HG03064 (cell line): ENCODE measurements around the gene GPR156.
"Not testable (repeated sequence)": the region's sequence is repeated elsewhere in the genome, so short reads cannot be mapped to it uniquely, and the experiment has no call there.

Source experiments
- ATAC-seq: cut with Tn5 transposase; IDR thresholded peaks from one replicate; pipeline ENCODE4 v1.9.1; 2021; ENCODE audit warnings: low read depth; ENCODE audit not compliant: unreplicated experiment

Gene GPR156

DNA sequence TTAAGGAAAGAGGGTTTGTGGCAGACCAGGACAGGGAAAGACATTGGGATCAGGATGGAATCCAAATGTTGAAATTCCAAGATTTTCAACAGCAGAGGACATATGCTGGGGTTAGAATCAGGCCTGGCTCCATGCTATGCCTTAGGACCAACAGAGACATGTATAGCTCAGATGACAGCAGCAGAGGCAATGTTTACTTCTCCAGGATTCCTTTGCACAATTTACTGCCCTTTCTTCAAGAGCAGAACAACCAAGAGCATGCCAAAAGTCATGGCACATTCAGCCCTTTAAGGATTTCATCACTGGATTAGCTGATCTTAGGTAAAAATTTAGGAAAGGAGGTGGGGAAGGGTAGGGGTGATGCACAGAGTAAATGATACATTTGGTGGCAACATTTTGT lies 121.2 kb downstream of the GPR156 start:
- no peak for ATAC-seq

- ATAC-seq, result no peak
These were observed 122.0 kb downstream of the GPR156 start for GRCh38 chr3:120163026-120163425.

DNA sequence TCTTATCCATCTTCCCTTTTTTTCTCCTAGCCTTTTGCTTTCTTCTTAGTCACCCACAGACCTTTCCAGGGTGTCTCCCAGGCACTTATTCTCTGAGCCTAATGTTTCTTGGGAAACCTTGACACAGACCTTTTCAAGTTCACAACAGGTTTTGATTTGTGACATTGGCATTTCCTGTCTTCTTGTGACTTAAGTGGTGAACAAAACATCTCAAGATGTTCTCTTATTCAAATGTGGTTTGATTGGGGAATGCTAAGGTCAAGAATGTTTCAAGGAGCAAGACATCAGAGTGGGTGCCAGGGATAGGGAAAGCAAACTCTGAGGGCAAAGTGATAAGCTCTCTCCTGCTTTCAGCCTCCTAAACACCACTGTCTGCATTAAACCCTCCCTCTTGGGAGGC lies 122.6 kb downstream of the GPR156 start:
- no peak for ATAC-seq

DNA sequence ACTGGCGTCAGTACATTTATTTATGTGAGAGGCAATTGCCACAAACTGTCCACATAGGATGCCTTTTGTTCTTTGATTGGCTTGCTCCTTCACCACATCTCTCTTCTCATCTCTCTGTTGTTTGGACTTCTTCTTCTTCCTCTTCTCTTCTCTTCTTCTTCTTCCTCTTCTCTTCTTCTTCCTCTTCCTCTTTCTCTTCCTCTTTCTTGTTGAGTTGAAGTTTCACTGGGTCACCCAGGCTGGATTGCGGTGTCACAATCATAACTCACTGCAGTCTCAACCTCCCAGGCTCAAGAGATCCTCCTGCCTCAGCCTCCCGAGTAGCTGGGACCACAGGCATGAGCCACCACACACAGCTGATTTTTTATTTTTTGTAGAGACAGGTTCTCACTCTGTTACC lies 123.1 kb downstream of the GPR156 start:
- ATAC-seq, result no peak

GRCh38 chr3:120160050-120160449 lies 125.0 kb downstream of the GPR156 start:
- no peak for ATAC-seq

- ATAC-seq, result no peak
These were observed 127.3 kb downstream of the GPR156 start for GRCh38 chr3:120157681-120158080.

GRCh38 chr3:120157113-120157512 lies 127.9 kb downstream of the GPR156 start:
- ATAC-seq, result no peak

DNA sequence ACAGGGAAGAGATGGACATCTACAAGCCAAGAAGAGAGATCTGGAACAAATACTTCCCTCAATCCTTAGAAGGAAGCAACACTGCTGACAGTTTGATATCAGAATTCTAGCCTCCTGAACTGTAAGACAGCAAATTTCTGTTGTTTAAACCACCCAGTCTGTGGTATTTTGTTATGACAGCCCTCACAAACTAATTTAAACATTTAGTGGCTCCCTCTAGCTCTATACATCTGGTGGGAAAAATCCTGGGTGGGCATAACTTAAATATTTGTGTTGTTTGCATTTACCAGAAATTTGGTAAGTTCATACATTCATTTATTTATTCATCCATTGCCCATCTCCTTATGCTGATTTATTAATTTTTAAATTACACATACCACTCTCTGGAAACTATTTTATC lies 128.3 kb downstream of the GPR156 start:
- no peak for ATAC-seq

DNA sequence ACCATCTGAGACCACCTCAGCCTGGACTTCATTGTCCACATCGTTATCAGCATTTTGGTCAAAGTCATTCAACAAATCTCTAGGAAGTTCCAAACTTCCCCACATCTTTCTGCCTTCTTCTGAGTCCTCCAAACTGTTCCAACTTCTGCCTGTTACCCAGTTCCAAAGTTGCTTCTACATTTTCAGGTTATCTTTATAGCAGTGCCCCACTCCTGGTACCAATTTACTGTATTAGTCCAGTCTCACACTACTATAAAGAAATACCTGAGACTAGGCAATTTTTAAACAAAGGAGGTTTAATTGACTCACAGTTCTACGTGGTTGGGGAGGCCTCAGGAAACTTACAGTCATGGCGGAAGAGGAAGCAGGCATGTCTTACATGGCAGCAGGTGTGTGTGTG lies 129.3 kb downstream of the GPR156 start:
- not testable (repeated sequence) for ATAC-seq

DNA sequence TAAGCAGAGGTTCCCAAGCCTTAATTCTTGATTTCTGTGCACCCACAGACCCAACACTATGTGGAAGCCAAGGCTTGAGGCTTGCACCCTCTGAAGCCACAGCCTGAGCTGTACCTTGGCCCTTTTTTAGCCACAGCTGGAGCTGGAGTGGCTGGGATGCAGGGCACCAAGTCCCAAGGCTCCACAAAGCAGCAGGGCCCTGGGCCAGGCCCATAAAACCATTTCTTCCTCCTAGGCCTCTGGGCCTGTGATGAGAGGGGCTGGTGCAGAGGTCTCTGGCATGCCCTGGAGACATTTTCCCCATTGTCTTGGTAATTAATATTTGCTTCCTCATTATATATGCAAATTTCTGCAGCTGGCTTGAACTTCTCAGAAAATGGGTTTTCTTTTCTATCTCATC lies 129.9 kb downstream of the GPR156 start:
- no peak for ATAC-seq

GRCh38 chr3:120153294-120153693 lies 131.7 kb downstream of the GPR156 start:
- ATAC-seq, result no peak

- no peak for ATAC-seq
These were observed 133.2 kb downstream of the GPR156 start for GRCh38 chr3:120151791-120152190.

DNA sequence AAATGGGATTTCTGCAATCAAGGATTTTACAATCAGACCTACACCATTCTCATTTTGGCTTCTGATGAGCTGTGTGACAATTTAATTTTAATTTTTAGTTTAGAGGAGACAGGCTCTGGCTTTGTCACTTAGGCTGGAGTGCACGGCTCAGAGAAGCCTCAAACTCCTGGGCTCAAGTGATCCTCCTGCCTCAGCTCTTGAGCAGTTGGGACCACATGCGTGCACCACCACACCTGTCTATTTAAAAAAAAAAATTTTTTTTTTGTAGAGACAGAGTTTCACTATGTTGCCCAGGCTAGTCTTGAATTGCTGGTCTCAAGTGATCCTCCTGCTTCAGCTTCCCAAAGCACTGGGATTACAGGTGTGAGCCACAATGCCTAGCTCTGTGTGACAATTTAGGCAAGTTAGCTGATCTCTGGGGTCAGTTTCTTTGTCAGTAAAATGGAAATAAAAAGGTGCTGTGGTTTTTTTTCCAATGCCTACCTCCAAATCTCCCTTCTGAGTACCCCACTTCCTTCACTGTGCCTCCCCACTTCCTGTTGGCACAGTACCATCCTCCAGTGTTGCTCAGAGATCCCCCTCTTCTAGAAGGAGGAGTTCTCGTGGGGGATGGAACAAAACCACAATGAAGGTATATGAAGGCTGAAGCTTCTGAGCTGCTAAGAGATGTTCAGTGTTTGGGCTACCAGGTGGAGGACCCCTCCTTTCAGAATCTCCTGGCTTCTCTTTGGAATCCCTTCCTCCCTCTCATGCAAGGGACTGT lies 136.7 kb downstream of the GPR156 start:
- no peak for ATAC-seq

GRCh38 chr3:120147072-120147871 lies 137.8 kb downstream of the GPR156 start:
- ATAC-seq, result no peak

GRCh38 chr3:120145542-120146285 lies 139.3 kb downstream of the GPR156 start:
- ATAC-seq, result no peak

DNA sequence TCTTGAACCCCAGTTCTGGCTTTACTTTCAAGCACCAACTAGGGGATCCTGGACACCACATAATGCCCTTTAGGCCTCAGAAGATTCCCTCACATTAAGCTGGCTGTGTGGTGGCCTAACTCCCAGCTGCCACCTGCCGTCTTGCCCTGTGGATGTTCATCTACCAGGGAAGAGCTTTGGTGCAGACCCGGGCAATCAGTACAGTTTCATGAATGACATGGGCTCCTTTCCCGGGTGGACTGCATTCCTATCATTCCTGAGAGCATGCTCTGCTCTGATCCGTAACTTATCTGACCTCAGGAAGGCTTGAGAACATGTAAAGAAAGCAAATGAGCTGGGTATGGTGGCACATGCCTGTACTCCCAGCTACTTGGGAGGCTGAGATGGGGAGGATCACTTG lies 140.8 kb downstream of the GPR156 start:
- ATAC-seq, result no peak

DNA sequence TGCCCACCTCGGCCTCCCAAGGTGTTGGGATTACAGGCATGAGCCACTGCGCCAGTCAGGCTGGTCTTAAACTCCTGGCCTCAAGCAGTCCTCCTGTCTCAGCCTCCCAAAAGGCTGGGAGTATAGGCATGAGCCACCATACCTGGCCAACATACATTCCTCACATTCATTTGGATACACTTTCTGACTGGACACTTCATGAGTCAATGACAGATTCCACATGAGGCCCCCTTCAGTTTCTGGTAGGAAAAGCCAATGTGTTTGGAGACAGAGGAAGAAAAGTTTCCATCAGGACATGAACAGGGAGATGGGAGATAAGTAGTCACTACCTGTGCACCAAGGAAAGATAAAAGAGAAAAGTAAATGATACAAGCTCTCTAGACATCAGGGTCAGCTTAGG lies 141.3 kb downstream of the GPR156 start:
- no peak for ATAC-seq

GRCh38 chr3:120142236-120142635 lies 142.8 kb downstream of the GPR156 start:
- ATAC-seq, result no peak

GRCh38 chr3:120140098-120140742 lies 144.8 kb downstream of the GPR156 start:
- ATAC-seq, result no peak

DNA sequence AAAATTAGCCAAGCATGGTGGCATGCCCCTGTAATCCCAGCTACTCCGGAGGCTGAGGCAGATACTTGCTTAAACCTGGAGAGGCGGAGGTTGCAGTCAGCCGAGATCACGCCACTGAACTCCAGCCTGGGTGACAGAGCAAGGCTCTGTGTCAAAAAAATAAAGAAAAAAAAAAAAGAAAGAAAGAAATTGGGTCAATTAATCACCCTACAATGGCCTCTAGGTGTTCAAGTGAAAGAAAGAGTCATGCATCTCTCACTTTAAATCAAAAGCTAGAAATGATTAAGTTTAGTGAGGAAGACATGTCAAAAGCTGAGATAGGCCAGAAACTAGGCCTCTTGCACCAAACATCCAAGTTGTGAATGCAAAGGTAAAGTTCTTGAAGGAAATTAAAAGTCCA lies 145.9 kb downstream of the GPR156 start:
- no peak for ATAC-seq

DNA sequence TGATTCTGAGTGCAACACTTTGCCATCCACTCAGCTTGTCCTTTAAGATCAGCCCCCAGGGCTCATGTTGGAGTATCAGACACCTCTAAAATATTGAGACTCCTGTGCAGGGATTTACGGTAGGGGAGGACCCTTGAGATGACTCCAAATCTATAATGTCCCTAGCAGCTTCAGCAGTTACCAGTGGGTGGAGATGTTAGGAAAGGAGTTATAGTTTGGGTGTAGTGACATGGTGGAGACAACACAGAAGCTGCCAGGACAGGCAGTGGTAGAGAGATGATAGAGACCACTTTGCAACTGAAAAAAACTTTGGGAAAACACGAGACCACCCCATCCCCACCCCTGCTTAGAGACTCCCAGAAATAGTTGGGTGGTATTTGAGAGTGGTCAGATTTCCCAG lies 147.5 kb downstream of the GPR156 start:
- ATAC-seq, result no peak
